HepG2 (cell line): ENCODE data around the gene TRPC4. TPM values are rescaled to one million over a fixed set of nuclear protein-coding genes. Genes with fewer than 3 reads are reported as not detected.

Source experiments
- ATAC-seq: fragments of 200-7000 bp; cut with Tn5 transposase; 3 replicates; pipeline ENCODE4 v1.9.1; 2020; ENCODE audit warnings: mild to moderate bottlenecking, moderate library complexity
- BruUV-seq: library from RNA; stranded (reverse); fragments of 400-500 nt; replicated peaks from 2 replicates; lab custom pipeline; 2021; lab: Mats Ljungman, UMichigan
- CTCF ChIA-PET: fragments of 300-600 bp; formaldehyde crosslinking; extraction: SDS; loops from one replicate; lab custom pipeline; 2021; ENCODE audit warnings: low total read pairs, inconsistent platforms, low intra/inter-chr PET ratio; lab: Yijun Ruan, JAX
- POLR2A ChIA-PET: fragments of 350-600 bp; sonication (Branson Sonifier 250); formaldehyde crosslinking; loops from one replicate; lab custom pipeline; 2020; ENCODE audit warnings: antibody characterized with exemption, inconsistent platforms; lab: Yijun Ruan, JAX
- DNase-seq: peaks from one replicate; pipeline ENCODE4 v3.0.0-alpha.2; 2015; ENCODE audit warnings: low spot score
- FAIRE-seq: peaks from 3 replicates; lab custom pipeline; 2011; peaks lifted over from hg19 to GRCh38; lab: Jason Lieb, UNC
- H2AFZ ChIP-seq: one replicate; pipeline ENCODE4 v1.6.1; 2011; ENCODE audit warnings: low read length, inconsistent platforms
- H3K27ac ChIP-seq: fragments of 300-600 bp; 3 replicates; pipeline ENCODE4 v1.8.0; 2011; ENCODE audit warnings: mixed run types, mild to moderate bottlenecking, mixed read lengths, low read length, inconsistent platforms; ENCODE audit not compliant: insufficient read depth; ENCODE audit errors: extremely low read length
- H3K27me3 ChIP-seq, 2 experiments: fragments of 200-600 bp in 1 of 2; 2 replicates in 1 of 2; 3 replicates in 1 of 2; pipeline versions ENCODE4 v1.6.0 to v1.8.0; 2011; ENCODE audit warnings: low read length in 2 of 2, mild to moderate bottlenecking in 2 of 2, moderate library complexity in 2 of 2, inconsistent platforms in 1 of 2; ENCODE audit not compliant: insufficient read depth in 2 of 2, control insufficient read depth in 1 of 2
- H3K36me3 ChIP-seq, 2 experiments: fragments of 200-600 bp in 1 of 2; replicated peaks in 1 of 2; 2 replicates in 1 of 2; 3 replicates in 1 of 2; pipeline versions ENCODE4 v1.5.1 to v1.8.0; 2011; ENCODE audit warnings: low read length in 2 of 2, inconsistent platforms in 1 of 2; ENCODE audit not compliant: insufficient read depth in 2 of 2, control insufficient read depth in 1 of 2
- H3K4me1 ChIP-seq: 2 replicates; pipeline ENCODE4 v1.5.1; 2012; ENCODE audit warnings: low read length, inconsistent platforms; ENCODE audit not compliant: insufficient read depth
- H3K4me2 ChIP-seq: 2 replicates; pipeline ENCODE4 v1.6.0; 2011; ENCODE audit warnings: low read depth, low read length, inconsistent platforms
- H3K4me3 ChIP-seq, 3 experiments: fragments of 200-600 bp in 1 of 3; sonication (generic), shearing (Covaris generic) in 1 of 3; replicated peaks in 1 of 3; 2 replicates each; pipeline ENCODE4 v1.5.1; 2011 to 2016; ENCODE audit warnings: low read length in 3 of 3, inconsistent platforms in 2 of 3, low read depth in 2 of 3, mild to moderate bottlenecking in 2 of 3, control low read depth in 1 of 3, mixed read lengths in 1 of 3; ENCODE audit not compliant: insufficient read depth in 1 of 3
- H3K79me2 ChIP-seq: one replicate; pipeline ENCODE4 v1.6.1; 2011; ENCODE audit warnings: low read length, inconsistent platforms; ENCODE audit not compliant: insufficient read depth
- H3K9ac ChIP-seq: 2 replicates; pipeline ENCODE4 v1.6.0; 2011; ENCODE audit warnings: mild to moderate bottlenecking, low read depth, low read length, inconsistent platforms; ENCODE audit not compliant: insufficient read depth
- H3K9me3 ChIP-seq: 2 replicates; pipeline ENCODE4 v1.5.1; 2012; ENCODE audit warnings: mild to moderate bottlenecking, low read length
- H4K20me1 ChIP-seq: 2 replicates; pipeline ENCODE4 v1.6.0; 2011; ENCODE audit warnings: inconsistent platforms, mild to moderate bottlenecking, low read length, moderate library complexity; ENCODE audit not compliant: insufficient read depth
- KLF12 ChIP-seq: sonication (generic); formaldehyde crosslinking; IDR thresholded peaks from 2 replicates; pipeline ENCODE4 v1.4.0; 2020; ENCODE audit warnings: missing genetic modification reagents, borderline replicate concordance
- MYPOP ChIP-seq: sonication (generic); formaldehyde crosslinking; IDR thresholded peaks from 2 replicates; pipeline ENCODE4 v1.8.1; 2023; ENCODE audit warnings: mild to moderate bottlenecking, moderate library complexity, missing genetic modification reagents
- PLSCR1 ChIP-seq: sonication (generic); formaldehyde crosslinking; IDR thresholded peaks from 2 replicates; pipeline ENCODE4 v1.5.0; 2020; ENCODE audit warnings: missing genetic modification reagents, mild to moderate bottlenecking, borderline replicate concordance
- REPIN1 ChIP-seq: sonication (generic); formaldehyde crosslinking; IDR thresholded peaks from 2 replicates; pipeline ENCODE4 v1.8.0; 2022; ENCODE audit warnings: missing genetic modification reagents, low read depth, mild to moderate bottlenecking, borderline replicate concordance
- XRCC5 ChIP-seq: fragments of 200-400 bp; formaldehyde crosslinking; optimal IDR thresholded peaks from 2 replicates; pipeline ENCODE3; 2017; ENCODE audit warnings: mild to moderate bottlenecking, low read length
- ZBED4 ChIP-seq: sonication (generic); formaldehyde crosslinking; IDR thresholded peaks from 2 replicates; pipeline ENCODE4 v1.4.0; 2020; ENCODE audit warnings: missing genetic modification reagents, borderline replicate concordance
- ZFP36 ChIP-seq: fragments of 150-350 bp; IDR thresholded peaks from 2 replicates; pipeline ENCODE4 v1.6.1; 2018; ENCODE audit warnings: borderline replicate concordance, low read length, low read depth; ENCODE audit not compliant: partially characterized antibody
- ZNF605 ChIP-seq: sonication (generic); formaldehyde crosslinking; IDR thresholded peaks from 2 replicates; pipeline ENCODE4 v1.8.0; 2022; ENCODE audit warnings: mild to moderate bottlenecking, missing genetic modification reagents
- ZNF737 ChIP-seq: sonication (generic); formaldehyde crosslinking; IDR thresholded peaks from 2 replicates; pipeline ENCODE4 v1.5.0; 2020; ENCODE audit warnings: missing genetic modification reagents, mild to moderate bottlenecking, borderline replicate concordance
- WGBS: methylation state at CpG from one replicate; pipeline ENCODE4 v1.1.6; 2017; ENCODE audit warnings: low lambda C conversion rate; 5-methylcytosine and 5-hydroxymethylcytosine counted together
- in situ Hi-C: cut with HindIII; loops from 2 replicates; pipeline ENCODE4 v1.10.0; 2017; ENCODE audit warnings: low pct_unique_long_range_greater_than_20kb; ENCODE audit not compliant: extremely low pct_ligation_motif_present
- intact Hi-C: fragments of 100-400 bp; cut with micrococcal nuclease; formaldehyde crosslinking; loops from one replicate; pipeline ENCODE4 v1.10.0; 2022; ENCODE audit not compliant: unreplicated experiment
- polyA plus RNA-seq, 8 experiments: library from polyadenylated mRNA; depleted of rRNA in 3 of 8; stranded (reverse) in 7 of 8; unstranded in 1 of 8; fragments of >200 nt; fragmentation: Illumina TruSeq in 4 of 8; extraction: Trizol in 4 of 8; gene quantifications; 2 replicates each; pipeline versions ENCODE4 v1.2.1 to v1.2.3, GENCODE V29; 2011 to 2016; ENCODE audit warnings: low read depth in 4 of 8, missing spikeins in 1 of 8, mixed read lengths in 1 of 8; ENCODE audit not compliant: insufficient read depth in 1 of 8
- total RNA-seq, 5 experiments: library from RNA; depleted of rRNA; stranded (reverse); fragments of >200 nt; fragmentation: Illumina TruSeq; extraction: Trizol; gene quantifications; 2 replicates each; pipeline ENCODE4 v1.2.3, GENCODE V29; 2016; ENCODE audit warnings: low read depth in 1 of 5

Gene TRPC4
- total and polyA plus RNA-seq, 2 of the 13 experiments (the other 11 are each of a cell fraction or from before 2014, with no cell fraction given), result not detected

GRCh38 chr13:37681281-37682032 lies 188.1 kb downstream of the TRPC4 start:
- Histone ChIP-seq H3K27me3 (0 out of 5 replicates have a peak, but pooled peaks cover 0 to 2% of the 10 kb centered on the region in 2 experiments), H3K9me3 (no peaks in the 10 kb centered on the region), H3K36me3 (no peaks in the 10 kb centered on the region), H3K79me2 (no peaks in the 10 kb centered on the region), H3K4me2 (no peak overlapping the region), H3K4me1 (no peaks in the 10 kb centered on the region), H3K27ac (no peak overlapping the region), H4K20me1 (no peaks in the 10 kb centered on the region), H2AFZ (no peak overlapping the region), H3K4me3 (no peak overlapping the region), H3K9ac (no peak overlapping the region)
- no peak for ATAC-seq
- CTCF ChIA-PET, result no interaction called here
- no peak for FAIRE-seq
- no peak for DNase-seq
- WGBS, result 1% methylated on average over 6 of the region's 6 CpGs
- no TSS peak for BruUV-seq
- TF ChIP-seq ZNF737 (CRISPR knock-in tag) (no peak), KLF12 (CRISPR knock-in tag) (no peak), XRCC5 (no peak), ZBED4 (CRISPR knock-in tag) (no peak), PLSCR1 (CRISPR knock-in tag) (no peak), ZNF605 (CRISPR knock-in tag) (no peak), ZFP36 (no peak), MYPOP (no peak), REPIN1 (CRISPR knock-in tag) (no peak)
- in situ Hi-C loops (no loop called here), intact Hi-C loops (no loop called here)
- POLR2A ChIA-PET, result no interaction called here
